ENCODE results near the gene OSBPL9. TPM values are rescaled to one million over a fixed set of nuclear protein-coding genes. Genes with fewer than 3 reads are reported as not detected.
A peak's percentile ranks its signal among the peaks of the same experiment; 100 is the strongest.

The OSBPL9 gene
- total RNA-seq, result 10 to 100 TPM; 45.1 to 46.9 TPM
- 10 to 100 TPM; 45.2 to 47.8 TPM for polyA plus RNA-seq

DNA sequence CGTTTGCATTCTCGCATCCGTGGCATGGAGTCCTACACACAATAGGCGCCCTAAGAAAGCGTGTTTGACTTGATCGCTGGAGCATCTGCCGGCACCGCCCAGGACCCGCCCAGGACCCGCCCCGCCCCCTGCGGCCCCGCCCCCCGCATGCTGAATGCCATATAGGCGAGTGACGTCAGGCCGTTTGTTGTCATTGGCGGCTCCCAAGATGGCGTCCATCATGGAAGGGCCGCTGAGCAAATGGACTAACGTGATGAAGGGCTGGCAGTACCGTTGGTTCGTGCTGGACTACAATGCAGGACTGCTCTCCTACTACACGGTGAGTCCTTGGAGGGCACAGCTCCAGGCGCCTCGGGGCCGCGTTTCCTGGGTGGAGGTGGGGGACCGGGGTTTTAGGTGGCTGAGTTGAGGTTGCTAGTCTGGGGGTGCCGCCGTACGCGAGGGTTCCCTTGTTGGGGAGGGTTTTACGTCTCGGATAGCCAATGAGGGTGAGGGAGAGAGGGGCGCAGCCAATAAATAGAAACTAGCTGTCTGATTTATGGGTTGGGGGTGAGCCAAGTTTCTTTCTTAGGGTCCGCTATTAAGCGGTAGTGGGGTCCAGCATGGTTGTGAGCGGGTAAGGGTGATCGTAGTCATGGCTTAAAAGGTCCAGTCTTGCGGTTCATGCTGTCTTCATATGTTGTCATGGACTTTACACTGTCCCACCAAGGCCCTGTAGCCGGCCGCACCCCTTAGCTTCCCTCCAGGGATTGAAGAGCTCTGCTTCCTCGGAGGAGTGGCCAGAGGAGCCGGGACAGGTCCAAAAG lies at the start of gene OSBPL9:
Gene OSBPL9 (plus strand): TSS at position 190 of the 806 bp plus-strand sequence. CDS start 19 bp downstream, at position 209.
- Histone ChIP-seq H3K4me3 (ENCODE audit: low read length in 2 of 2) (peak within 1 kb of the TSS; percentile 76 to 79), H3K9me3 (ENCODE audit: control insufficient read depth in 1 of 2, low read length in 2 of 2) (no peaks in the 10 kb centered on the region), H3K36me3 (ENCODE audit: insufficient read depth, low read length) (no peaks in the 10 kb centered on the region), H3K27me3 (ENCODE audit: insufficient read depth, low read length) (no peaks in the 10 kb centered on the region), H3K27ac (ENCODE audit: low read depth, low read length) (peak within 1 kb of the TSS; percentile 72), H3K4me1 (ENCODE audit: insufficient read depth, low read length) (peaks cover 32% of the 10 kb centered on the region)
- Mint-ChIP-seq H3K36me3 (peaks cover 0 to 5% of the 10 kb centered on the region in 2 donors), H3K9me3 (no peaks in the 10 kb centered on the region), H3K27me3 (peaks cover under 1 to 1% of the 10 kb centered on the region in 2 donors), H3K4me3 (peak within 1 kb of the TSS; percentile 100), H3K4me1 (peaks cover 24 to 49% (median 37%) of the 10 kb centered on the region in 4 donors), H3K27ac (peak within 1 kb of the TSS; percentile 93 to 100 (median 99))
- CTCF ChIA-PET (ENCODE audit: partially characterized antibody), result interaction anchor here (1.2 kb wide), 1 partner anchor 152 kb away, joined by 4 read pairs; no protein-coding TSS in a partner anchor
- intact Hi-C loops (cut with micrococcal nuclease), result loop anchor here (1.0 to 5.0 kb wide), 6 partner anchors 48 to 380 kb away; partner anchors contain the start of genes EPS15, NRDC and RNF11
- DNase-seq, result peak; percentile 84 to 91 (median 87)
- POLR2A ChIA-PET (ENCODE audit: partially characterized antibody), result interaction anchor here (0.9 to 2.0 kb wide), 5 partner anchors 48 to 381 kb away, joined by 5 to 9 read pairs (median 5); partner anchors contain the start of genes EPS15 and RNF11

DNA sequence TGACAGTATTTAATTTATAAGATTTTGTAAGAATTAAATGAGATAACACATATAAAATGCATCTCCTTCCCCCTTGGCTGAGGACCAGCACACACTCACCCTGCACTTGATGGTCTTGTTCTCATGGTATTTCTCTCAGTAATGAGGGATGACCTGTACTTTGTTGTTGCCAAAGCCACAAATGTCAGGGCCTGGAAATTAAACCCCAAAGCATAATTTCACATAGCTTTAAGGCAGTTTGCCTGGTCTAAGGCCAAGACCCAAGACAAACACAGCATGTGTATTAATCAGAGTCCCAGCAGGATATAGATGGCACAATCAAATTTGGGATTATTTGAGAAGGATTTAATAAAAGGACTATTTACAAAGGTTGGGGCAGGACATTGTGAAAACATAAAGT lies 49.2 kb upstream of the OSBPL9 start:
- no peak for DNase-seq
- Histone ChIP-seq H3K27ac (ENCODE audit: low read depth, low read length) (no peak overlapping the region), H3K27me3 (ENCODE audit: insufficient read depth, low read length) (no peaks in the 10 kb centered on the region), H3K36me3 (ENCODE audit: insufficient read depth, low read length) (no peaks in the 10 kb centered on the region), H3K4me3 (ENCODE audit: low read length in 2 of 2) (no peak overlapping the region), H3K4me1 (ENCODE audit: insufficient read depth, low read length) (peaks cover 50% of the 10 kb centered on the region), H3K9me3 (ENCODE audit: control insufficient read depth in 1 of 2, low read length in 2 of 2) (no peaks in the 10 kb centered on the region)
- Mint-ChIP-seq H3K4me1 (peaks cover 25 to 43% (median 36%) of the 10 kb centered on the region in 4 donors), H3K27ac (peak overlapping the region in 4 of 7 donors; percentile 3 to 60 (median 41)), H3K27me3 (no peaks in the 10 kb centered on the region), H3K9me3 (no peaks in the 10 kb centered on the region), H3K36me3 (no peaks in the 10 kb centered on the region), H3K4me3 (no peak overlapping the region)
- CTCF ChIA-PET (ENCODE audit: partially characterized antibody), result interaction anchor here (1.0 kb wide), 2 partner anchors 10 to 202 kb away, joined by 3 read pairs; no protein-coding TSS in a partner anchor
- intact Hi-C loops (cut with micrococcal nuclease), result loop anchor here (2.0 kb wide), 2 partner anchors 49 to 161 kb away; partner anchors contain the start of gene OSBPL9
- POLR2A ChIA-PET (ENCODE audit: partially characterized antibody), result no interaction called here

DNA sequence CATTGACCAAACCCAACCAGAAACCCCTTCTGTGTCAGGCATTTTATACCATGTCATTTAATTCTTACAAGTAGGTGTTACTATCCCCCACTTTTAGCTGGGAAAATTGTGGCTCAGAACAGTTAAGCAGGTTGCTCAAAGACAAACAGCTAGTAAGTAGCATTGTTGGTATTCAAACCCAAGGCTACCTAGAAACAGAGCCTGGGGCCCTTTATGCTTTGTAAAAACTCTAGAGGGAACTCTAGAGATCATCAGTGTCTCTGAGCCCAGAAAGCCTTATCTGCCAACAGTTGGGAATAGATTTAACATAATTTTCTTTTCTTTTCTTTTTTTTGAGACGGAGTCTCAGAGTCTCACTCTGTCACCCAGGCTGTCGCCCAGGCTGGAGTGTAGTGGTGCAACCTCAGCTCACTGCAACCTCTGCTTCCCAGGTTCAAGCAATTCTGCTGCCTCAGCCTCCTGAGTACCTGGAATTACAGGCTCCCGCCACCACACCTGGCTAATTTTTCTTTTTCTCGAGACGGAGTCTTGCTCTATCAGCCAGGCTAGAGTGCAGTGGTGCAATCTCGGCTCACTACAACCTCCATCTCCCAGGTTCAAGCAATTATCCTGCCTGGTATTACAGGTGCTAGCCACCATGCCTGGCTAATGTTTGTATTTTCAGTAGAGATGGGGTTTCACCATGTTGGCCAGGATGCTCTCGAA lies 48.5 kb upstream of the OSBPL9 start:
- Mint-ChIP-seq H3K9me3 (no peaks in the 10 kb centered on the region), H3K4me1 (peaks cover 25 to 43% (median 36%) of the 10 kb centered on the region in 4 donors), H3K4me3 (peak overlapping the region in 1 of 8 donors; percentile 67), H3K27ac (peak overlapping the region; percentile 47 to 90 (median 84)), H3K27me3 (no peaks in the 10 kb centered on the region), H3K36me3 (no peaks in the 10 kb centered on the region)
- Histone ChIP-seq H3K27me3 (ENCODE audit: insufficient read depth, low read length) (no peaks in the 10 kb centered on the region), H3K36me3 (ENCODE audit: insufficient read depth, low read length) (no peaks in the 10 kb centered on the region), H3K9me3 (ENCODE audit: control insufficient read depth in 1 of 2, low read length in 2 of 2) (no peaks in the 10 kb centered on the region), H3K4me1 (ENCODE audit: insufficient read depth, low read length) (peaks cover 50% of the 10 kb centered on the region), H3K27ac (ENCODE audit: low read depth, low read length) (peak overlapping the region; percentile 27), H3K4me3 (ENCODE audit: low read length in 2 of 2) (no peak overlapping the region)
- ChIA-PET CTCF (ENCODE audit: partially characterized antibody) (interaction anchor here (1.0 kb wide), 3 partner anchors 9 to 201 kb away, joined by 3 read pairs; no protein-coding TSS in a partner anchor), POLR2A (ENCODE audit: partially characterized antibody) (interaction anchor here (1.3 to 1.8 kb wide), 2 partner anchors 49 to 50 kb away, joined by 5 to 7 read pairs; partner anchors contain the start of gene OSBPL9)
- DNase-seq, result no peak
- intact Hi-C loops (cut with micrococcal nuclease), result loop anchor here (2.0 kb wide), 2 partner anchors 48 to 160 kb away; partner anchors contain the start of gene OSBPL9

- Histone ChIP-seq H3K4me1 (ENCODE audit: insufficient read depth, low read length) (peaks cover 44% of the 10 kb centered on the region), H3K27ac (ENCODE audit: low read depth, low read length) (peak overlapping the region; percentile 27), H3K9me3 (ENCODE audit: control insufficient read depth in 1 of 2, low read length in 2 of 2) (no peaks in the 10 kb centered on the region), H3K27me3 (ENCODE audit: insufficient read depth, low read length) (no peaks in the 10 kb centered on the region), H3K4me3 (ENCODE audit: low read length in 2 of 2) (peak overlapping the region in 1 of 2 donors; percentile 33), H3K36me3 (ENCODE audit: insufficient read depth, low read length) (no peaks in the 10 kb centered on the region)
- intact Hi-C loops (cut with micrococcal nuclease), result loop anchor here (1.0 to 2.0 kb wide), 3 partner anchors 47 to 200 kb away; partner anchors contain the start of gene OSBPL9
- peak overlapping the region; percentile 40 to 81 (median 56) for H3K4me3 Mint-ChIP-seq
- H3K27ac Mint-ChIP-seq, result peak overlapping the region; percentile 76 to 90 (median 85)
- no peaks in the 10 kb centered on the region for H3K36me3 Mint-ChIP-seq
- H3K27me3 Mint-ChIP-seq, result no peaks in the 10 kb centered on the region
- H3K9me3 Mint-ChIP-seq, result no peaks in the 10 kb centered on the region
- peaks cover 22 to 43% (median 34%) of the 10 kb centered on the region in 4 donors for H3K4me1 Mint-ChIP-seq
- POLR2A ChIA-PET (ENCODE audit: partially characterized antibody), result interaction anchor here (0.7 to 1.8 kb wide), 8 partner anchors 9 to 161 kb away, joined by 3 to 8 read pairs (median 4); partner anchors contain the start of genes EPS15 and OSBPL9
- peak; percentile 38 to 68 (median 45) for DNase-seq
- CTCF ChIA-PET (ENCODE audit: partially characterized antibody), result interaction anchor here (0.7 to 1.0 kb wide), 3 partner anchors 197 to 200 kb away, joined by 3 read pairs; no protein-coding TSS in a partner anchor
These were observed 47.4 kb upstream of the OSBPL9 start for GRCh38 chr1:51569284-51570062.

DNA sequence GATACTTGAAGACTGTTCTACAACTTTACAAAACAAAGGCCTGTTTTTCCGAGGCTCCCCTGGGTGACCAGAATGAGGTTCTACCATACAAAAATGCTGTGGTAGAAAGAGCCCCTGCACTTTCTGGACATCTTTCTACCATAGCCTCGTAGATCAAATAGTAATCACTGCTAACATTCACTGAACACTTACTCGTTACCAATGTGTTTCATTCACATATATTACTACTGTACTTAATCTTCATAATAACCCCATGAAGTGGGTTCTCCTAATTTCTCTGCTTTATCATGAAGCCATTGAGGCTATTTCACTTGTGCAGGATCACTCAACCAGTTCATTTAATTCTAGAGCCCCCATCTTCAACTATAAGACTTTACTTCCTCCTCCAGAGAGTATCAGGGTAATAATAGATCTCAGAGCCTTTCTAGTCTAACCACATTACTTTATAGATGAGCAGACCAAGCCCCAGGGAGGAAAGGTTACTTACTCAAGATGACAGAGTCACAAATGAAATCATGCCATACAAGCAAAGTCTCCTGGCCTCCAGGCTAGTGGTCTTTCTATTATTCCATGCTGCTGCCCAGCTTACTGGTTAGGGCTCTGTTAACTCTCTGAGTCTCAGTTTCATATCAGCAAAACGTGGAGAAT lies 46.7 kb upstream of the OSBPL9 start:
- H3K36me3 ChIP-seq (ENCODE audit: insufficient read depth, low read length), result no peaks in the 10 kb centered on the region
- no peaks in the 10 kb centered on the region for H3K9me3 ChIP-seq (ENCODE audit: control insufficient read depth in 1 of 2, low read length in 2 of 2)
- CTCF ChIA-PET (ENCODE audit: partially characterized antibody), result interaction anchor here (0.9 kb wide), 1 partner anchor 197 kb away, joined by 3 read pairs; no protein-coding TSS in a partner anchor
- intact Hi-C loops (cut with micrococcal nuclease), result no loop called here
- Mint-ChIP-seq H3K4me1 (peaks cover 22 to 43% (median 34%) of the 10 kb centered on the region in 4 donors), H3K27ac (peak overlapping the region; percentile 76 to 90 (median 85)), H3K36me3 (no peaks in the 10 kb centered on the region), H3K9me3 (no peaks in the 10 kb centered on the region), H3K27me3 (no peaks in the 10 kb centered on the region), H3K4me3 (peak overlapping the region in 7 of 8 donors; percentile 40 to 81 (median 49))
- H3K27me3 ChIP-seq (ENCODE audit: insufficient read depth, low read length), result no peaks in the 10 kb centered on the region
- H3K27ac ChIP-seq (ENCODE audit: low read depth, low read length), result peak overlapping the region; percentile 10
- DNase-seq, result no peak
- POLR2A ChIA-PET (ENCODE audit: partially characterized antibody), result interaction anchor here (0.7 to 1.4 kb wide), 5 partner anchors 46 to 161 kb away, joined by 3 to 8 read pairs (median 3); partner anchors contain the start of gene EPS15
- H3K4me3 ChIP-seq (ENCODE audit: low read length in 2 of 2), result peak overlapping the region in 1 of 2 donors; percentile 33
- peaks cover 43% of the 10 kb centered on the region for H3K4me1 ChIP-seq (ENCODE audit: insufficient read depth, low read length)

- CTCF ChIA-PET (ENCODE audit: partially characterized antibody), result no interaction called here
- no peaks in the 10 kb centered on the region for H3K27me3 Mint-ChIP-seq
- no peaks in the 10 kb centered on the region for H3K9me3 ChIP-seq (ENCODE audit: control insufficient read depth in 1 of 2, low read length in 2 of 2)
- H3K27me3 ChIP-seq (ENCODE audit: insufficient read depth, low read length), result no peaks in the 10 kb centered on the region
- DNase-seq, result no peak
- peaks cover 35 to 64% (median 53%) of the 10 kb centered on the region in 4 donors for H3K4me1 Mint-ChIP-seq
- H3K9me3 Mint-ChIP-seq, result no peaks in the 10 kb centered on the region
- no peaks in the 10 kb centered on the region for H3K36me3 ChIP-seq (ENCODE audit: insufficient read depth, low read length)
- H3K4me3 Mint-ChIP-seq, result peak overlapping the region in 1 of 8 donors; percentile 31
- H3K27ac Mint-ChIP-seq, result peak overlapping the region in 5 of 7 donors; percentile 10 to 77 (median 34)
- H3K36me3 Mint-ChIP-seq, result no peaks in the 10 kb centered on the region
- peaks cover 60% of the 10 kb centered on the region for H3K4me1 ChIP-seq (ENCODE audit: insufficient read depth, low read length)
- POLR2A ChIA-PET (ENCODE audit: partially characterized antibody), result interaction anchor here (1.3 kb wide), 1 partner anchor 56 kb away, joined by 3 read pairs; no protein-coding TSS in a partner anchor
- H3K4me3 ChIP-seq (ENCODE audit: low read length in 2 of 2), result no peak overlapping the region
- no peak overlapping the region for H3K27ac ChIP-seq (ENCODE audit: low read depth, low read length)
- intact Hi-C loops (cut with micrococcal nuclease), result no loop called here
These were observed 44.5 kb upstream of the OSBPL9 start for GRCh38 chr1:51572365-51572764.

All from CD4-positive, alpha-beta memory T cell (primary cell).